Activated CD4-positive, alpha-beta T cell treated with anti-CD3 and anti-CD28 coated beads, Interleukin-2, amount 10 ng/mL, durations not matched to agents 7 days and 5 days (primary cell): Measurements from ENCODE around the gene CTDSPL. TPM values are rescaled to one million over a fixed set of nuclear protein-coding genes. Genes with fewer than 3 reads are reported as not detected.

Experiments used
- CTCF ChIA-PET: fragments of 350-600 bp; sonication (Branson Sonifier 250); formaldehyde crosslinking; loops from one replicate; lab custom pipeline; 2021; ENCODE audit warnings: antibody characterized with exemption; lab: Charles Lee
- POLR2A ChIA-PET: fragments of 350-600 bp; sonication (Branson Sonifier 250); formaldehyde crosslinking; loops from one replicate; lab custom pipeline; 2021; ENCODE audit warnings: antibody characterized with exemption; lab: Charles Lee
- DNase-seq: peaks from one replicate; pipeline ENCODE4 v3.0.0-alpha.2; 2020
- H3K27ac Mint-ChIP-seq: one replicate; pipeline ENCODE4 v1.8.0; 2021; ENCODE audit warnings: mild to moderate bottlenecking, moderate library complexity, mixed read lengths
- H3K27me3 Mint-ChIP-seq: one replicate; pipeline ENCODE4 v1.8.0; 2021; ENCODE audit warnings: mixed read lengths
- H3K36me3 Mint-ChIP-seq: one replicate; pipeline ENCODE4 v1.8.0; 2021; ENCODE audit warnings: low read depth, mixed read lengths
- H3K4me1 Mint-ChIP-seq: one replicate; pipeline ENCODE4 v1.8.0; 2021; ENCODE audit warnings: mixed read lengths
- H3K4me3 Mint-ChIP-seq: one replicate; pipeline ENCODE4 v1.8.0; 2021; ENCODE audit warnings: mild to moderate bottlenecking, moderate library complexity, mixed read lengths
- H3K9me3 Mint-ChIP-seq: one replicate; pipeline ENCODE4 v1.8.0; 2021; ENCODE audit warnings: mixed read lengths
- total RNA-seq, 2 experiments: library from RNA; stranded (reverse); gene quantifications; one replicate each; pipeline ENCODE4 v1.2.3, GENCODE V29; 2021

Gene CTDSPL
- total RNA-seq, 2 experiments from 2014 or later: 4.6 to 4.7 TPM

DNA sequence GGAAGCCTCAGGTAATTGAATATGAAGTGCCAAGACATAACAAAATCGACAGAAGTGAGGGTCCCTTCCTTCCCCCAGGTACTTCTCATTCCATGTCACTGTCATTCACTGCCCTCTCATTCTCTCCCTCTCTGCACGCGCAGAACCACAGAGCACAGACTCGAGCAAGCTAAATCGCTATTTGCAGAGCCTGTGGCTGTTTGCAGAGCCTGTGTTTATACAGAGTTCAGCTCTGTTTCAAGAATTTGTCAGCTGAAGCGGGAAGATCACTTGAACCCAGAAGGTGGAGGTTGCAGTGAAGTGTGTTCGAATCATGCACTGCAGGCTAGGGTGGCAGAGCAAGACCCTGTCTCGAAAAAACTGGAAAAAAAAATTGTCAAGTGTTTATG, 131.4 kb downstream of the CTDSPL start:
- peak overlapping the region; percentile 4 for H3K4me3 Mint-ChIP-seq
- ChIA-PET CTCF (no interaction called here), POLR2A (no interaction called here)
- H3K36me3 Mint-ChIP-seq: peaks cover 25% of the 10 kb centered on the region
- no peaks in the 10 kb centered on the region for H3K27me3 Mint-ChIP-seq
- no peak for DNase-seq
- H3K9me3 Mint-ChIP-seq: no peaks in the 10 kb centered on the region
- H3K4me1 Mint-ChIP-seq: peaks cover 50% of the 10 kb centered on the region
- H3K27ac Mint-ChIP-seq: peak overlapping the region; percentile 95

- H3K27ac Mint-ChIP-seq: peak overlapping the region; percentile 95
- DNase-seq: no peak
- H3K27me3 Mint-ChIP-seq: no peaks in the 10 kb centered on the region
- ChIA-PET CTCF (no interaction called here), POLR2A (no interaction called here)
- H3K36me3 Mint-ChIP-seq: peaks cover 25% of the 10 kb centered on the region
- H3K9me3 Mint-ChIP-seq: no peaks in the 10 kb centered on the region
- H3K4me1 Mint-ChIP-seq: peaks cover 51% of the 10 kb centered on the region
- H3K4me3 Mint-ChIP-seq: peak overlapping the region; percentile 90
Observed at GRCh38 chr3:37993460-37993819, 131.8 kb downstream of the CTDSPL start.

- Mint-ChIP-seq H3K27ac (peak overlapping the region; percentile 95), H3K4me1 (peaks cover 56% of the 10 kb centered on the region), H3K4me3 (peak overlapping the region; percentile 90), H3K36me3 (peaks cover 25% of the 10 kb centered on the region), H3K9me3 (no peaks in the 10 kb centered on the region), H3K27me3 (no peaks in the 10 kb centered on the region)
- CTCF ChIA-PET: no interaction called here
- peak; percentile 62 for DNase-seq
- POLR2A ChIA-PET: no interaction called here
Observed at GRCh38 chr3:37993820-37994638, 132.3 kb downstream of the CTDSPL start.

DNA sequence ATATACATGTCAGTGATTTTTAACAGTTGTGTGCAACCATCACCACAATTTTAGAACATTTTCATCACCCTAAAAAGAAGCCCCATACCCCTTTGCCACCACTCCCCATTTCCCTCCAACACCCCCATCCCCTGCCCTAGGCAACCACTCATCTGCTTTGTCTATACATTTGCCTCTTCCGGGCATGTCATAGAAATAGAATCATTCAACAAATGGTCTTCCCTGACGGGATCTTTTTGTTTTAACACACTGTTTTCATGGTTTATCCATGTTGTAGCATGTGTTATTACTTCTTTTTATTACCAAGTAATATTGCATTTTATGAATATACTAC, 132.9 kb downstream of the CTDSPL start:
- CTCF ChIA-PET: no interaction called here
- peak overlapping the region; percentile 90 for H3K4me3 Mint-ChIP-seq
- POLR2A ChIA-PET: no interaction called here
- peaks cover 31% of the 10 kb centered on the region for H3K36me3 Mint-ChIP-seq
- no peak for DNase-seq
- H3K27me3 Mint-ChIP-seq: no peaks in the 10 kb centered on the region
- H3K9me3 Mint-ChIP-seq: no peaks in the 10 kb centered on the region
- H3K4me1 Mint-ChIP-seq: peaks cover 61% of the 10 kb centered on the region
- H3K27ac Mint-ChIP-seq: peak overlapping the region; percentile 95

- CTCF ChIA-PET: interaction anchor here (0.5 to 1.4 kb wide), 13 partner anchors 9 to 1003 kb away, joined by 3 to 10 read pairs (median 4); partner anchors contain the start of genes DLEC1, EPM2AIP1, MLH1 and OXSR1
- Mint-ChIP-seq H3K4me3 (peak overlapping the region; percentile 90), H3K27ac (peak overlapping the region; percentile 95), H3K36me3 (peaks cover 37% of the 10 kb centered on the region), H3K27me3 (no peaks in the 10 kb centered on the region), H3K9me3 (no peaks in the 10 kb centered on the region), H3K4me1 (peaks cover 62% of the 10 kb centered on the region)
- peak; percentile 49 for DNase-seq
- POLR2A ChIA-PET: no interaction called here
Observed at GRCh38 chr3:37995652-37996641, 134.3 kb downstream of the CTDSPL start.

DNA sequence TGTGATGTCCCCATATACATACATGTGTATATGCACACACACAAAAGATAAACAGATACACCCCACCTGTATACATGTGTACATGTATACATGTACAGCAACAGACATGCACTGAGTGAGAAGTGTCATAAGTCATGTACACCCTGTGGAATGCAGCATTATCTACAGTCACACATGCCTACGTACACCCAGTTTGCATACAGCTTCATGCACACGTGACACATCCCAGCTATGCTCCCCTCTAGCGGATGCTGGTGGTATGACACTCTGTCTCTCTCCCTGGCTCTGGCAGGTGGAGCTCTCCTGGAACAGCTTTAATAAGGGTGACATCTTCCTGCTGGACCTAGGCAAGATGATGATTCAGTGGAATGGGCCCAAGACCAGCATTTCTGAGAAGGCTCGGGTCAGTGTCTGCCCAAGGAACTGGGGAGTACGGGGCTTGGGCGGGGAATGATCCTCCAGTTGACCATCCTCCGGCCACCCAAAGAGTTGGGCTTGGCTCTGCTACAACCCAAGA, 135.2 kb downstream of the CTDSPL start:
- H3K4me3 Mint-ChIP-seq: peak overlapping the region; percentile 17
- no peaks in the 10 kb centered on the region for H3K27me3 Mint-ChIP-seq
- peak overlapping the region; percentile 95 for H3K27ac Mint-ChIP-seq
- H3K9me3 Mint-ChIP-seq: no peaks in the 10 kb centered on the region
- DNase-seq: peak; percentile 87
- CTCF ChIA-PET: interaction anchor here (0.5 to 1.4 kb wide), 22 partner anchors 8 to 1004 kb away, joined by 3 to 10 read pairs (median 4); partner anchors contain the start of genes DLEC1, EPM2AIP1, MLH1 and OXSR1
- H3K36me3 Mint-ChIP-seq: peaks cover 39% of the 10 kb centered on the region
- POLR2A ChIA-PET: no interaction called here
- H3K4me1 Mint-ChIP-seq: peaks cover 62% of the 10 kb centered on the region

GRCh38 chr3:37997342-37997741, 135.7 kb downstream of the CTDSPL start:
- H3K9me3 Mint-ChIP-seq: no peaks in the 10 kb centered on the region
- no peak for DNase-seq
- peaks cover 62% of the 10 kb centered on the region for H3K4me1 Mint-ChIP-seq
- no peaks in the 10 kb centered on the region for H3K27me3 Mint-ChIP-seq
- ChIA-PET CTCF (interaction anchor here (0.6 to 1.4 kb wide), 21 partner anchors 8 to 1004 kb away, joined by 3 to 10 read pairs (median 4); partner anchors contain the start of genes DLEC1, EPM2AIP1, MLH1 and OXSR1), POLR2A (no interaction called here)
- H3K4me3 Mint-ChIP-seq: no peak overlapping the region
- no peak overlapping the region for H3K27ac Mint-ChIP-seq
- H3K36me3 Mint-ChIP-seq: peaks cover 42% of the 10 kb centered on the region

DNA sequence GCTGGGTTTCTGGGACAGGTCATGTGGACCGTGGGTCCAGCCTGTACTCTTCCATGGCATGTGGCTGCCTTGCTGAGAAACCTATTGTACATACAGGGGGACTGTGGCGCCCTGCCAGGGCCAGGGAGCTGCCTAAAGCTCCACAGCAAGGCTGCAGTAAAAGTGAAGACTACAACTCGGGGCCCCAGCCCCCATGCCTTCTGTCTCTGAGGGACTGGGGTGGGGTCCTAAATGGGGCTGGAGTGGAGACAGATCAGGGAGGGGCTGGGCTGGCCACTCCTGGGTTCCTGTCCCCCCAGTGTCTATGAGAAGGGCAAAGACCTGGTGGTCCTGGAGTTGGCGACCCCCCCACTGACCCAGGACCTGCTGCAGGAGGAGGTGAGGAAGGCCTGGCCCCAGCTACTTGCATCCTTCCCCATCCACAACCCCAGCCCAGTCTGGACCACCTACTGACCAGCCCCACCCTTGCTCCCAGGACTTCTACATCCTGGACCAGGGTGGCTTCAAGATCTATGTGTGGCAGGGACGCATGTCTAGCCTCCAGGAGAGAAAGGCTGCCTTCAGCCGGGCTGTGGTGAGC, 136.2 kb downstream of the CTDSPL start:
- Mint-ChIP-seq H3K4me3 (no peak overlapping the region), H3K36me3 (peaks cover 44% of the 10 kb centered on the region)
- DNase-seq: no peak

DNA sequence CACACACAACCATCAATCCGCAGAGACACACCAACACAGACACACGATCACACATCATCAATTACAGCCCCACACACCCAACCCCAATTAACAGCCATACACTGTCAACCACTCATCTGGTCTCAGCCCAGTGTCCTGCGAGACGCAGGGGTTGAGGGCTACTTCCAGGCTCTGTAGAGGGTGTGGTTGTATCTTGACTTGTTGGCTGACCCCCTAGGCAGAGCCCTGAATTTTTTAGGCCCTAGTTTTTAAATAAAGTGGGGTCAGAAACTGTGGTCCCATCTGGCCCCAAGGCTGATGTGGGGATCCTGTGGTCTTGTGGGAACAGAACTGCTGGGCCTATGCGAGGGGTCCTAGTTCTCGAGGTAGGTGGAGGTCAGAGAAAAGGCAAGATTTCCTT, 138.2 kb downstream of the CTDSPL start:
- ChIA-PET POLR2A (no interaction called here), CTCF (no interaction called here)
- H3K36me3 Mint-ChIP-seq: peaks cover 41% of the 10 kb centered on the region

More for the DNA sequence above, 136.2 kb downstream of the CTDSPL start:
- Mint-ChIP-seq H3K27ac (peak overlapping the region; percentile 95), H3K27me3 (no peaks in the 10 kb centered on the region), H3K4me1 (peaks cover 61% of the 10 kb centered on the region), H3K9me3 (no peaks in the 10 kb centered on the region)
- POLR2A ChIA-PET: interaction anchor here (0.5 kb wide), 1 partner anchor 29 kb away, joined by 3 read pairs; no protein-coding TSS in a partner anchor
- CTCF ChIA-PET: interaction anchor here (0.6 to 1.4 kb wide), 8 partner anchors 10 to 962 kb away, joined by 3 to 10 read pairs (median 4); partner anchors contain the start of gene DLEC1

GRCh38 chr3:38000242-38000916, 138.7 kb downstream of the CTDSPL start:
- ChIA-PET CTCF (interaction anchor here (1.4 kb wide), 1 partner anchor 25 kb away, joined by 3 read pairs; no protein-coding TSS in a partner anchor), POLR2A (no interaction called here)
- no peak for DNase-seq
- Mint-ChIP-seq H3K27me3 (no peaks in the 10 kb centered on the region), H3K9me3 (no peaks in the 10 kb centered on the region), H3K27ac (peak overlapping the region; percentile 27), H3K4me1 (peaks cover 53% of the 10 kb centered on the region), H3K36me3 (peaks cover 39% of the 10 kb centered on the region), H3K4me3 (no peak overlapping the region)

More for the DNA sequence above, 138.2 kb downstream of the CTDSPL start:
- H3K27ac Mint-ChIP-seq: peak overlapping the region; percentile 70
- no peaks in the 10 kb centered on the region for H3K27me3 Mint-ChIP-seq
- H3K4me3 Mint-ChIP-seq: no peak overlapping the region
- H3K4me1 Mint-ChIP-seq: peaks cover 54% of the 10 kb centered on the region
- no peak for DNase-seq
- no peaks in the 10 kb centered on the region for H3K9me3 Mint-ChIP-seq

- H3K36me3 Mint-ChIP-seq: peaks cover 32% of the 10 kb centered on the region
Observed at GRCh38 chr3:38000965-38001455, 139.3 kb downstream of the CTDSPL start.

More at GRCh38 chr3:38000965-38001455, 139.3 kb downstream of the CTDSPL start:
- H3K4me1 Mint-ChIP-seq: peaks cover 47% of the 10 kb centered on the region
- CTCF ChIA-PET: interaction anchor here (1.0 to 1.4 kb wide), 3 partner anchors 10 to 145 kb away, joined by 3 read pairs; no protein-coding TSS in a partner anchor
- no peak for DNase-seq
- H3K4me3 Mint-ChIP-seq: no peak overlapping the region
- H3K27me3 Mint-ChIP-seq: no peaks in the 10 kb centered on the region
- POLR2A ChIA-PET: no interaction called here
- H3K27ac Mint-ChIP-seq: no peak overlapping the region
- H3K9me3 Mint-ChIP-seq: no peaks in the 10 kb centered on the region
